Measurements from ENCODE around the gene BCL6.
A peak's percentile ranks its signal among the peaks of the same experiment; 100 is the strongest.

The BCL6 gene

DNA sequence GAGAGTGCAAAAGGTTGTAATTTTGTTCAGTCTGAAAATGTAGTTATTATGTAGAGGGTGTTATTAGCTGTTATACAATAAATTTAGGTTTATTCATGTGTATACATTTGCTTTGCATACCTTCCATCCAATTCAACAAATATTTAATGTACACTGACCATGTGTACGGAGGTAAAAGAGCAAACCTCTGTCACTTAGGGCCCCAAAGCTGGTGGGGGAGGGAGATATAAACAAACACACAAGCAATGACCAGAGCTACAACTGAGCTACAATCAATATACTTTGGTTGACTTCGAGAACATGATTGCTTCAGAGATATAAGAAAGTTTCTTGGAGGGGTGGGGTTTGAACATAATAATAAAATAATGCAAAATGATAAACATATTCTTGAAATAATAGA is 17.5 kb upstream of the BCL6 start:
- DNase-seq (ENCODE audit: low spot score) = no peak

DNA sequence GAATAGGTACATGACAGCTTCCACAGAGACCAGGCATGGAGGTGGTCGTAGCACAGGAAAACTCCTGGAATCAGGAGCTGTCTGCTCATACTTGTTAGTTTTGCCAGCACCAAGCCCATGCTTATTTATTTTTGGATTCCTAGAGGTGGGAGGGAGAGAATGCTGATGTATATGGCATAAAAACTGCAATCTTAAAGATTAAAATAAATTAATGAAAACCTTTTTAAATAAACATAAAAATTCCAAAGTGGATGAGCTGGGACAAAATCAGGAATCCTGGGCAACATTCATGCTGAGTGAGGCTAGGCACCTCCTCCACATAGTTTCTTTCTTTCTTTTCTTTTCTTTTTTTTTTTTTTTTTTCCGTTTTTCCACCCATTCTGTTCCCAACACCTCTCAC is 14.3 kb upstream of the BCL6 start:
- DNase-seq (ENCODE audit: low spot score) = no peak

DNA sequence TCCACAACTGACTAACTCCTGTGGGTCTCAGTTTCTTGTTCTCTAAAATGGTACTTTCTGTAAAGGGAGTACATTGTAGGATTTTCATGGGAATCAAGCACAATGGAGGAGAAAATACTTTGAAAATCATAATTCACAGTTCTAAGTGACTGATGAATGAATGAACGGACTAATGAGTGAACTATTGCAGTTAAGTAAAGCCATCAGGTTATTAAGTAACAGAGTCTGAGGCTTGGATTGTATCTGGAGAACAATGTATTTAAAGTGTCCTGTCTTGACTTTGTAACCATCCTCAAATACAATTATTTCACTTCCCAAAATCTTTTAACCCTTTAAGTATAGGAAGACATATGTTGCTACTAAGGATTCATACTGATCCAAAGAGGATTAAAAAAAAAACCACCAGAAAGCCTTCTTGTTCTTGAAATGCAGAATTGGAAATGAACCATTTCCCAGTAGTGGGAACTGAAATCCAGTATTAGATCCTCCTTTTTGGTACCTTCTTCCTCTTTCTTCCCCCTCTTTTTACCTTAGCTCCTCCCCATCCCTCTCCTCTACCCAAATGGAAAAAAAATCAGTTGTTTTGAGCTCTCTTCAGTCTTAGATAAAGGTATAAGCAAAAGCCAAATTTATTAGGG is 13.2 kb upstream of the BCL6 start:
- DNase-seq (ENCODE audit: low spot score) = no peak

DNA sequence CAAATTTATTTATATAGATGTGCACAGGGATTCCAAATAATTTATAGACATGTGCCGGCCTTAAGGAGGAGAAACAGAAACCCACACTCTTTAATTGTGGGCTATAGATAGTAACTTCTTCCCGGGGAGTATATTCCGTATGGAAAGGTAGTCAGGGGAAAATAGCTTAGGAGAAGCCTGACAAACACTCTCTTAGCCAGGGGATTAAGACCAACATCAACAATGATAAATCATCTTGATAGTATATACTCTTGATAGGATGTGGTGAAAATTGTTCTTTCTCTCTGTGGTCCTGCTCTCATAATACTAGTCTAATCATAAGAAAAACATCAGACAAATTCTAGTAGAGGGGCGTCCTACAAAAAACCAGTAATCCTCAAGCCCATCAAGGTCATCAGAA is 8.2 kb upstream of the BCL6 start:
- DNase-seq (ENCODE audit: low spot score) = no peak

DNA sequence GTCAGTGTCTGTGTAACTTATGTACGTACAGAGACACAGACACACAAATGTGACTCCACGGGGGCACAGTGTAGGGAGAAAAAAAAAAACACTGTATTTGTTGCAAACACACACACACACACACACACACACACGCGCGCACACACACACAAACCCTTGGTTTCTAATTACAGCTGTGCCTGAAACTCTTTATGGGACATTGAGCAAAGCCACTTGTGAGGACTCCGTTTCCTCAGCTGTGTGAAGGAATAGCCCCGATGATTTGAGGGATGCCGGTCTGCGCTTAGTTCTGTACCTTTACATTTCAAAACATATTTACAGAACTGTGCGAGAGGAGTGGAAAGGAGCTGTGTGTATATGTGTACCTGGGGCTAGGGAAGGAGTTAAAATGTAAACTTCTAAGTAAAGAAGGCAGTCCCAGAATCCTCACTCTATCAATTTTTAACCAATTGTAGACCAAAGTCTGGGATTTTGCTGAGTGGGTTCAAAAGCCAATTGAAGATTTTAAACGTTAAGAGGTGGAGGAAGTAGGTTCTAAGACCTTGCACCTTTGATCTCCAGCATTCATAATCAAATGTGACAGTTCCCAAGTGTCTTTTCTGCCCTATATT is 5.3 kb upstream of the BCL6 start:
- DNase-seq (ENCODE audit: low spot score) = peak; percentile 30

DNA sequence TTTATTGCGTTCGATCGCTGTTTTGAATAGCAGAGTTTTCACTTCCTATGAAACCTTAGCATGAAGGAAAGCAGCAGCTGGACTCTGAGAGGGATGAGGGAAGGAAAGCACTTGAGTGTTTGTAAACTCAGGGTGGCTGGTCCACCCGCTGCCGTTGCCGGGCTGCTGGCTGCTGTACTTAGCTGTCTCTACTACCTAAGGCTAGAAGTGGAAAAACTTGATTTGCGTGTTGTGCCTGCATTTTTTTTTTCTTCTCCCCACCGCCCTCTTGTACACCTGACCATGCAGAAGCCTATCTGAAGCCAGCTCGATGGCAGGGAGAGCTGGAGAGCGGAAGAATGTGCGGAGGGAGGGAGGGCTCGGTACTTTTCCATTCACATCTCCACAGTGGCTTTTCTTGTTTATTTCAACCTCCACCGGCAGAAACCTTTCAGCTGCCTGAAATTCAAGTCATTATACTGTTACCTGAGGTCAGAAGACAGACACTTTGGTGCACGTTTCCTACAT is 4.8 kb upstream of the BCL6 start:
- DNase-seq (ENCODE audit: low spot score) = peak; percentile 79

DNA sequence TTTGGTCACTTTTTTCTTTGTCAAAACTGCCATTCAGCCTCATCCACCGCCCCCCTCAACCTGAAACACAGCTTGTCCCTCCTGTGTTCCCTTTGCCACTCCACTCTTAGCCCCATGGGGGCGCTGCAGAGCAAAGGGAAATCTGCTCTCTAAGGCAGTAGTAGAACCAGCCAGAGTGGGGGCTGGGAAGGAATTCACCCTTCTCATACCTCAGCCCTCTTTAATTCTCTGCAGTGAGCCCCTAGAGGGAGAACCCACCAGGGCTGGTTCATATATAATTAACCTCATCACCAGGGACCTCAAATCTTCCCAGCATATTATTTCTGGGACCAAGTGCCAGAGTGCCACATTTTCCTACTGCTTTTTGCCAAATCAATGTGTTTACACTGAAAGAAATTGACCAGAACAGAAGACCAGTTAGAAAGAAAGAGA is 2.8 kb upstream of the BCL6 start:
- peak; percentile 99 for DNase-seq (ENCODE audit: low spot score)

DNA sequence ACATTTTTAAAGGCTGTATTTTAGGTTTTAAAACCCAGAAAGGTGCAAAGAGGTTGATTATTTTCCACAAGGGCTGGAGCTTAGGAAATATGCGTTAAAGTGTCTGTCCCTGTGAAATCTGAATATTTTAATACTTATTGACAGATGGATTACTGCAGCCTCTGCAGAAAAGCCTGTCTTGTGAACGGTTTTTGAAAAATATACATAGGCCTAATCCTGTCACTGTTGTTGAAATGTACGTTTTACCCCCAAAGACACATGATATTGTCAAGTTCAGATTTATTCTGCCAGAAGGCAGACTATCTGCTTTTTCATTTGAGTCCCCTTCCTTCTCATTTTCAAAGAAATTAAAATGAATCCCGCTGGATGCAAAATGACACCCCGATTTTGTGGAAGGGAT is 2.2 kb upstream of the BCL6 start:
- peak; percentile 61 for DNase-seq (ENCODE audit: low spot score)

DNA sequence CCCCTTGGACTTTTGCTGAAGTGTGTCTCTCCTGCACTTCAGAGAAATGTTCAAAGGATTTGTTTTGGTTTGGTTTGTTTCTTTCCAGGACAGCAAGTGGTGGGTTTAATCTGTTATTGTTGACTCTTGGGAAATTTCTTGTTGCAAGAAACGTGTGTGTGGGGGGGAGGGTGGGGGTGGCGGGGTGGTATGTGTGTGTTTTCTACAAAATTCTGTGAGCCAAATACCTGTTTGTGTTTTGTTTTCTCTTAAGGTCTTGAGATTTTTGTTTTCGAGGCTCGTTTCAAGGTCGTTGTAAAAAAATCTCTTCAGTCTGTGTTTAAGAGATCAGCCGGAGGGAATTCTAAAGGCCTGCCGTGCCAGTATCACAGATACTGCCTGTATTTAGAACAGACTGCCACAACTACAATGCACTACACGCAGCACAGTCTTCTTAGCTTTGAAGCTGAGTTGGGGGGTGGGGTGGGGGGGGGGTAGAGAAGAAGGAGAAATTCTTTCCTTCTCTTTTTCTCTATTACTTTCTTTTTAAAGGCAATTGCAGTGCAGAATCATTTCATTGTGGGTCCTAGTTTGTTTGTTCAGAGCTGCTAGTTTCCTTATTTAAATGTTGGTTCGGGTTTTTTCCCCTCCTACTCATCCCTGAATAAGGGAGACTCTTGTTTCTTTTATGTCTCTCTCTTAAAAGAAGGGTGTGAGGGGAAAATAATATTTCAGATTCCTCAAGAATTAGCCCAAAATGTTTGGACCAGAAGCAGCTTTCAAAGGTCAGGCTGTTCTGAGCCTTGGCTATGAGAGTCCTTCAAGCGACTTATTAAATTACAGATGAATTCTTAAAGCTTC is 1.4 kb upstream of the BCL6 start:
- DNase-seq (ENCODE audit: low spot score) = peak; percentile 67

DNA sequence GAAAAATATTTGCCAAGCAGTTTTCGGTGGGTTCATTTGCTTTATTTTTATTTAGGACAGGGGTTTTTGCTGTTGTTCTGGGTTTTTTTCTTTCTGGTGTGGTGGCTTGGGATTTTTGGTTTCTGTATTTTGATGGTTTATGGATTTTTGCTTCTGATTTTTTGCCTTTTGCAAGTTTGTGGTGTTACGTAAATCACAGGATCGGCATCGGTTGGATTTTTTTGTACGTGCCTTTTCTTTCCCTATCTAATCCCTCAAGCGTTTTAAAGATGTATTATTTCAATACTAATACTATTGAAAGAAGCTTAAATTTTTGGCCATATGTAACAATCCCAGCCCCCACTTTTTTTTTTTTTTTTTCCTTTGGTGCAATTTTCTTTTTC is 782 bp upstream of the BCL6 start:
- DNase-seq (ENCODE audit: low spot score) = no peak

DNA sequence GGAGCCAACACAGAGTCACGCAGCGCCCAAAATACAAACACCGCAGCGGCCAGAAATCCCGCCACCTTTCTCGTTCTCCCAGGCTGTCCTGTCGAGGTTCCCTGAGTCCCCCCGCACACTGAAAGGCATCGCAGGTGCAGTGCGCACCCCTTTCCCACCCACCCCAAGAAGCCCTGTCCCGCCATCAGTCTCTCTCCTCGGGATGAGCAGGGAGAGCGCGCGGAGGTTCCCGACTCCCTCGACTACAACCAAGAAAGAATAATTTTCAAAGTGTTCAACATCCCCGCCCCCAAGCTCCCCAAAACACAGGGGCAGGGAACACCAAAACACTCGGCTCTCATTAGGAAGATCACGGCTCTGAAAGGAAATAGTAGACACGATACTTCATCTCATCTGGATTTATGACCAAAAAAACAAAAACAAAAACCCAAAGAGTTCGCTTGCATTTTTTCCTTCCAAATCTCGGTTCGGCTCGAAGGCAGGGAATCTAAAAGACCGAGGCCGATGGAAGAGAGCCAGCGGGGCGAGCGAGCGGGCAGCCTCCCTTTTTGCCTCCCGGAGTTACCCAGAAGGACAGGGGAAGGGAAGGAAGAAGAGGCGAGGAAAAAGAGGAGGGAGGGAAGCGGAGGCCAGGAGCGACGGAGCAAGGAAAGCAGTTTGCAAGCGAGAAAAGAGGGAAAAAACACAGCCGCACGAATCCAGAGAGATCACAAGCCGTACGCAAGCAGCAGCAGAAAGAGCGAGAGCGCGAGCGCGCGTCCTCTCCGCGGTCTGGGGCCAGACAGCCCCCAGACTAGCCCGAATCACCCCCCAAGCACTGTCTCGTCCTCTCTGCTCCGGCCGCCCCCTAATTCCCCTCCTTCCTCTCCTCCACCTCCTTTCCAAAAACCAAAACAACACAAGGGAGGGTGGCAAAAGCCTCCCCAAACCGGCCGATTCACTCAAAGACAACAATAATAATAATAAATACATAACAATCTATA is 808 bp downstream of the BCL6 start:
- peak; percentile 58 for DNase-seq (ENCODE audit: low spot score)

DNA sequence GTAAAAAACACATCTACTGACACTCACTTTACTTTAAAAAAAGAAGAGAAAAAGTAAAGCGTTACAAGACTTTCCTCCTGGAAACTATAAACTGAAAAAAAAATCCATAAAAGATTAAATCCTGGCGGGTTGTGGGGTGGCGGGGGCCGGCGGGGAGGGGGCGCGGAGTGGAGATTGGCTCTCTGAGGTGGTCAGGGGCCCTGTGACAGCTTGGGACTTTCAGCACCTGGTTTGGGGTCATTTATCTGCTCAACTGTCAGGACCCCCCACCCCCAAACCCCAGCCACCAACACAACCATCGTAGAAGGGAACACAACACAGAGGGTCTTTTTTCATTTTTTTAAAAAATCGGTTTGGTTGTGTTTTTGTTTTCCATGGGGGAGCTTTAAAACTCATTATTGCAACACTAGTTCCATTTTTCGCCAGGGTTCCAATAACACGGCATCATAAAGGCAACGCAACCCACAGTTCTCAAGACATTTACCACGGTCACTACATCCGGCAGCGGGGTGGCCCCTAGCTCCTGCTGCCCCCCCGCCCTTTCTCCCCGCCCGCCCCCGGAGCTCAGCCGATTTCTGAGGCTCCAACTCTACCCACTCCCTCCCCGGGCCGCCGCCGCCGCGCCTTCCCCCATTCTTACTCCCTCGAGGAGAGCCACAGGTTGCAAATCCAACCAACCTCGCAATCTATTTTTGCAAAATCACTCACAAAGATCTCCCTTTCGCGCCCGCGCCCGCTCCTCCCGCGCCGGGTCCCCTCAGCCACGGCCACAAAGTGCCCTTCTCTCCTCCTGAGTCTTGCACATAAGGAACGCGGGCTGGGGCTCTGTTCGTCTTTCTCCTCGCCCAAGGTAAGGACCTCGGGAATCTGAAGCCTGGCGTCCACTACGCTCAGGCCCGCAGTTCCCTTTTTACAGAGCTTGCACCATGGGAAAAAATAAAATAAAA is 1.8 kb downstream of the BCL6 start:
- peak; percentile 51 for DNase-seq (ENCODE audit: low spot score)

DNA sequence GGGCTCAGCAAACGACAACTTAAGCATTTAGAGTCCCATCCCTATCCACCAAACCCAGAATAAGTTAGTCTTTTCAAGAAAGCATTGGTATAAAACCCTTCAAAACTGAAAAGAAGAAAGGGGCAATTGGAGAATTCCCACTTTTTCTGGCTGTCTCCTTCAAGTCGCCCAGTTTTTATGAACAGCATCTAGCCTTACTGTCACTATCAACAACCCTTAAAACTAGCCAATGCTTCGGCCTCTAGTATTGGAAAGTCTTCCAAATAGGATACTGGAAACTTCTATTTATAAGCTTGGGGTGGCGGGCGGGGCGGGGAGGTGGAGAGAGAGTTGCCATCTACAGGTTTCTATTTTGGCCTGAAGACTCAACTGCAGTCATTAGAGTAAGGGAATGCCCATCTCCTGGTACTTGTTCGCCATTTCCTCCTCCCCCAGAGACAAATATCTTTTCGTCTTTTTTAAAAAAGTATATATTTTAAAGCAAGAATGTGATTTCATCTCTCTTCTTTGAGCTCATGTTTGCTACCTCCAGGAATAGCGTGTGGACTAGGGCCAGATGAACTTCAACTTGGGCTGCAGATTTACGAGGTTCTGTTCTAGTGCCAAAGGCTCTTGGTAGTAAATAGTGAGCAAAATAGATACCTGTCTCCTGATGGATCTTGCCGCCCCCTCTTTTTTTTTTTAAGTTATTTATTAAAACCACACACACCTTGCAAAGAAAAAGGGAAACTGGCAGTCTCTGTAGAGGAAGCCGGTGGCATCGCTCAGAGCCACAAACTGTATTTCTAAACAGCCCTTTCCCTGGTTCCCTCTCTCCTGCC is 2.7 kb downstream of the BCL6 start:
- peak; percentile 57 for DNase-seq (ENCODE audit: low spot score)

DNA sequence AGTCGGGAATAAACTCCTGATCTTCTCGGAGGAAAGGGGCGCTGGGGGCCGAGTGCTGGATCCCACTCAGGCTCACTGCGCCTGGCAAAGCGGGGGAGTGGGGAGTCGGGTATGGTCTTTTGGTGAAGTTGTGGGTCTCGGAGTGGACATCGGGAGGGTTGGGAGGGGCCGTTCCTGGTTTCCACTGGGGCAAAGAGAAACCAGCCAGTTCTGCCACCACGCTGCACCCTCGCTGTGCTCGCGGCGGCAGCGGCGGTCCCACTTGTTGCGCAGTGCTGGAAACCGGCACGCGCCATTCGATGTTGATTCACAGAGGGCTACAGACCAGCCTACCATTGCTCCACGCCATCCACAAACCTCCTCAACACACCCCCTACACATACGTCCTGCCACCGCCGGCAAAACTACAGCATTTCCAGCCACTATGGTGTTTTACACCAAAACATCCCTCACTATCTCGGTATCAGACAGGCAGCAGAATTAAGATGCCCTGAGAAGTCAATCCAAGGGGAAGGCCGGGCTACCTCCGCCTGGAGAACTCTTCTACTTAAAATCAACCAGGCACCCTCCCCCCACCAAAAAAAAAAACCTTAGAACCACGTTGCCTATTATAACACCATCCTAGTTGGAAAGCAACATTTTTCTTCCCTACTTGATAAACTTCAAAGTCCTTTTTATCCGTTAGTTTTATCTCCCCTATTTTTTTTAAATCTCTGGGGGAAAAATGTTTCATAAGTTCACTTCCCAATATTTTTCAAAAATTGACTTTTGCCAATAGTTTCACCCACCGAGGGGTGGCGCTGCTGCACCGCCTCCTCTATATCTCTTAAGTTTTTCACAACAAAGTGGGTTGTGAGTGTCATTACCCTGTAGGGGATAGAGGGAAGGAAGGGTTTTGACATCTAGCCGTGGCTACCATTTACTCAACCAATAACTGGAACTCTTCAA is 3.6 kb downstream of the BCL6 start:
- DNase-seq (ENCODE audit: low spot score) = peak; percentile 93

DNA sequence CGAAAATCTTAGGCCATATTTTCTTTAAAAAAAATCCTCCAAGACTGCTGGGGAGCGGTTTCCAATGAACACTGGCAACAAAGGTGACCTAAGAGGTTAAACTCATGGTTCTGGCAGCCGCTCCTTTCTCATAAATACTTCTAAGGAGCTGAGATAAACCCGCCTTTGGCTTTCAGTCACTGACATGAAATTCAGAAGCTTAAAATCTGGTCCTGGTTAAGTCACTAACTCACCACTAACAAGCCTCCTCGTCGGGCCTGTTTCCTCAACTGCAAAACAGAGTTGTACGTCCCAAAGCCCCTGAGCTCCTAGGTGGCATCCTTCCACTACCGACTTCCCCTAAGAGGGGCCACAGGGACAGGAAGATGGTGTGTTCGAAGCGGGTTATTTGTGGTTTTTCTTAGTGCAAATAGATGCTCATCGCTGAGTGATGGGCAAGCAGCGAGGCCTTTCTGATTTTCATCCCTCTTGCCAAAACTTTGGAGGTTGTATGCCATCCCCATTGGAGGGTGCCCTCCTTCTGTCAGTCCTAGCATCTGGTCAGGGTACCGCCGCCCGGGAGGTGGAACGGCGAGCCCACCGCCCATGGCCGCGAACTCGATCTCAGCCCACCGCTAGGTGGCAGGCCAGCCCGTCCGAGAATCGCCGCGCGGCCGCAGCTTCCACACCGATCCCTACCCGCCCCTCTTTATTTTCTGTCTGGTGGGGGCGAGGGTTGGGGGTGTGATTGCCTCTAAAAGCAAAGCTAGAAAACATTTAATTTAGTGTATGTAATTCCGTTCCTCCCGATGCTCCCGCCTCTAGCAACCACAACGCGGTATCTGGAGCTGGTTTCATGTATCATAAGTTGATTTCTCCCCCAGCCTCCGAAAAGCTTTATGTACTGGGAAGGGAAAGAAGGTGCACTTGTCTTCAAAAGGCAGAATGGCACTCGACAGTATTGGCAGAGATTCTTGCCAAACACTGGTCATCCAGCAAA is 4.6 kb downstream of the BCL6 start:
- peak; percentile 73 for DNase-seq (ENCODE audit: low spot score)

DNA sequence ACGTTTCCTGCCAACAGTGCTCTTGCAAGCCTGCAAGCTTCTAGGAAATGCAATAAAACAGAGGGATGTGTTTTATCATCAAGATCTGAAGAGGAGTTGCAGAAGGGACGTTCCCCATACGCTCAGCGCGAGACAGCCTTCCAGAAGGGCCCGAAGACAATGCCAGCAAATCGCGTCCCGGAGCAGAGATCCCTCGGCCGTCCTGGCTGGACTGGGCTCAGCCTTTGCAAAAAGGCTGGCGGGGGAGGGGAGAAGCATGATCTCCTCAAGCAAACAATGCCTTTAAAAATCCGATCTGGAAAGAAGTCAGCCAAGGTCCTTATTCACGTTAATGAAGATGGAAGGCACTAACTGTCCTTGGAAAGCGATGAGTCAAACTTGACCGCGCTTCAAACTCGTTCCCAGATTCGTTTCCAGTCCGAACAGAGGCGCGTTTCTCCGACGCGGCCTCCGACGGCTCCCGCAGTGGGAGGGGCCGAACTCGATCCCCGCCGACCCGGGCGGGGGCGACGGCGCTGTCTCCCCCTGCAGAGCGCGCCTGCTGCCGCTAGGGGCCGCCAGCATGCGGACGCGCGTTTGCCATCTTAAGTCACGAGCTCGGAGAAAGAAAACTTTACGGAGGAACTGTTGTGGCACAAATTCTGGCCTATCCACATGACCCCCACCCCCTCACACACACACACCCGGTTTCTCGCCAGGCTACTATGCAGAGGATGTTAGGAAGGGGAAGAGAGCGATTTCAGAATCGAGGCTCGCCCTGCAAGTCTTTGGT is 5.5 kb downstream of the BCL6 start:
- peak; percentile 86 for DNase-seq (ENCODE audit: low spot score)
